C4-2B (cell line): ENCODE data around the gene HACL1.
A peak's percentile ranks its signal among the peaks of the same experiment; 100 is the strongest.
"Not testable (repeated sequence)": the region's sequence is repeated elsewhere in the genome, so short reads cannot be mapped to it uniquely, and the experiment has no call there.

Experiments
- H3K27ac ChIP-seq: fragments of 450-650 bp; 2 replicates; pipeline ENCODE4 v1.5.1; 2017
- CTCF ChIP-seq: fragments of 450-650 bp; conservative IDR thresholded peaks from 2 replicates; pipeline ENCODE4 v1.5.1; 2017; ENCODE audit warnings: mild to moderate bottlenecking
- ZFX ChIP-seq: fragments of 450-650 bp; IDR thresholded peaks from 2 replicates; pipeline ENCODE4 v1.6.1; 2017

HACL1 gene

GRCh38 chr3:15629860-15630597, 28.7 kb upstream of the HACL1 start:
- no peak for TF ChIP-seq ZFX
- TF ChIP-seq CTCF, result peak; percentile 83
- no peak overlapping the region for H3K27ac ChIP-seq

GRCh38 chr3:15628967-15629366, 27.6 kb upstream of the HACL1 start:
- TF ChIP-seq ZFX (no peak), CTCF (no peak)
- H3K27ac ChIP-seq, result no peak overlapping the region

- no peak overlapping the region for H3K27ac ChIP-seq
- TF ChIP-seq CTCF, result no peak
- TF ChIP-seq ZFX, result no peak
Measured at GRCh38 chr3:15623535-15624440, 22.4 kb upstream of the HACL1 start.

GRCh38 chr3:15619659-15620464, 18.5 kb upstream of the HACL1 start:
- not testable (repeated sequence) for H3K27ac ChIP-seq

- TF ChIP-seq ZFX (no peak), CTCF (no peak)
- peak overlapping the region; percentile 11; the same call in 1 of the 2 replicates for H3K27ac ChIP-seq
Measured at GRCh38 chr3:15616053-15616452, 14.7 kb upstream of the HACL1 start.

- peak overlapping the region; percentile 71 for H3K27ac ChIP-seq
- no peak for TF ChIP-seq ZFX
- TF ChIP-seq CTCF, result no peak
Measured at GRCh38 chr3:15614958-15615357, 13.6 kb upstream of the HACL1 start.

- no peak for TF ChIP-seq ZFX
- H3K27ac ChIP-seq, result no peak overlapping the region
Measured at GRCh38 chr3:15612001-15612400, 10.6 kb upstream of the HACL1 start.

- H3K27ac ChIP-seq, result peak overlapping the region; percentile 64; the same call in 1 of the 2 replicates
- TF ChIP-seq ZFX, result no peak
- no peak for TF ChIP-seq CTCF
Measured at GRCh38 chr3:15611018-15611417, 9.6 kb upstream of the HACL1 start.
